Esophagus squamous epithelium (tissue), 4 donors: ENCODE measurements around the gene RNU11.

Experiments
- POLR2A ChIP-seq, 4 donors: fragments of 450-650 bp; IDR thresholded peaks; one replicate each; pipeline ENCODE4 v1.6.1; 2017; ENCODE audit warnings: antibody characterized with exemption in 4 of 4, mild to moderate bottlenecking in 4 of 4, moderate library complexity in 3 of 4
- TF ChIP-seq, protein P1 (sequence below), 6 experiments: fragments of 450-650 bp in 4 of 6; fragments of 200-600 bp in 2 of 6; sonication (generic) in 2 of 6; IDR thresholded peaks; one replicate each; pipeline ENCODE4 v1.5.1; 2016 to 2019; ENCODE audit warnings: antibody characterized with exemption in 6 of 6, mild to moderate bottlenecking in 4 of 6, moderate library complexity in 4 of 6

DNA sequence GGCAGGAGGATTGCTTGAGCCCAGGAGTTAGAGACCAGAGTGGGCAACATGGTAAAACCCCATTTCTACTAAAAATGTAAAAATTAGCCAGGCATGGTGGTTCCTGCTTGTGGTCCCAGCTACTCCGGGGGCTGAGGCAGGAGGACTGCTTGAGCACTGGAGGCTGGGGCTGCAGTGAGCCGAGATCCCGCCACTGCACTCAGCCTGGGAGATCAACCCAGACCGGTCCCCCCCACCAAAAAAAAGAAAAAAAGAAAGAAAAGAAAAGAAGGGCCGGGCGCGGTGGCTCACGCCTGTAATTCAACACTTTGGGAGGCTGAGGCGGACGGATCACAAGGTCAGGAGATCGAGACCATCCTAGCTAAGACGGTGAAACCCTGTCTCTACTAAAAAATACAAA lies 18.4 kb downstream of the RNU11 start:
- TF ChIP-seq POLR2A (IDR thresholded peaks at IDR 0.05): no peak
- TF ChIP-seq, protein P1, sequence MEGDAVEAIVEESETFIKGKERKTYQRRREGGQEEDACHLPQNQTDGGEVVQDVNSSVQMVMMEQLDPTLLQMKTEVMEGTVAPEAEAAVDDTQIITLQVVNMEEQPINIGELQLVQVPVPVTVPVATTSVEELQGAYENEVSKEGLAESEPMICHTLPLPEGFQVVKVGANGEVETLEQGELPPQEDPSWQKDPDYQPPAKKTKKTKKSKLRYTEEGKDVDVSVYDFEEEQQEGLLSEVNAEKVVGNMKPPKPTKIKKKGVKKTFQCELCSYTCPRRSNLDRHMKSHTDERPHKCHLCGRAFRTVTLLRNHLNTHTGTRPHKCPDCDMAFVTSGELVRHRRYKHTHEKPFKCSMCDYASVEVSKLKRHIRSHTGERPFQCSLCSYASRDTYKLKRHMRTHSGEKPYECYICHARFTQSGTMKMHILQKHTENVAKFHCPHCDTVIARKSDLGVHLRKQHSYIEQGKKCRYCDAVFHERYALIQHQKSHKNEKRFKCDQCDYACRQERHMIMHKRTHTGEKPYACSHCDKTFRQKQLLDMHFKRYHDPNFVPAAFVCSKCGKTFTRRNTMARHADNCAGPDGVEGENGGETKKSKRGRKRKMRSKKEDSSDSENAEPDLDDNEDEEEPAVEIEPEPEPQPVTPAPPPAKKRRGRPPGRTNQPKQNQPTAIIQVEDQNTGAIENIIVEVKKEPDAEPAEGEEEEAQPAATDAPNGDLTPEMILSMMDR (IDR thresholded peaks at IDR 0.05): no peak
